NT2/D1 (cell line): ENCODE measurements around the gene FNBP1L.

ENCODE experiments used
- DNase-seq: peaks from one replicate; pipeline ENCODE4 v3.0.0-alpha.2; 2011; ENCODE audit warnings: low read depth, low spot score
- H3K27me3 ChIP-seq: 2 replicates; pipeline ENCODE4 v1.6.0; 2011; ENCODE audit warnings: mild to moderate bottlenecking; ENCODE audit not compliant: insufficient read length, insufficient read depth
- H3K36me3 ChIP-seq: 2 replicates; pipeline ENCODE4 v1.6.1; 2011; ENCODE audit warnings: mild to moderate bottlenecking, low read length, mixed read lengths; ENCODE audit not compliant: insufficient read depth, insufficient read length
- H3K4me1 ChIP-seq: 2 replicates; pipeline ENCODE4 v1.5.1; 2011; ENCODE audit not compliant: insufficient read depth, insufficient read length
- H3K4me3 ChIP-seq: 2 replicates; pipeline ENCODE4 v1.5.1; 2011; ENCODE audit warnings: low read depth; ENCODE audit not compliant: insufficient read length
- H3K9ac ChIP-seq: 2 replicates; pipeline ENCODE4 v1.6.0; 2011; ENCODE audit warnings: low read depth; ENCODE audit not compliant: insufficient read length
- H3K9me3 ChIP-seq: 2 replicates; pipeline ENCODE4 v1.5.1; 2011; ENCODE audit warnings: mild to moderate bottlenecking, low read length; ENCODE audit not compliant: insufficient read depth
- SUZ12 ChIP-seq: IDR thresholded peaks from 2 replicates; pipeline ENCODE4 v1.6.1; 2011; ENCODE audit not compliant: insufficient read length, insufficient read depth; ENCODE audit errors: extremely low read depth
- YY1 ChIP-seq: IDR thresholded peaks from 2 replicates; pipeline ENCODE4 v1.6.1; 2011; ENCODE audit not compliant: insufficient read length, insufficient read depth
- ZNF274 ChIP-seq: IDR thresholded peaks from 2 replicates; pipeline ENCODE4 v1.6.1; 2011; ENCODE audit warnings: mild to moderate bottlenecking, low read depth, low read length

FNBP1L gene

DNA sequence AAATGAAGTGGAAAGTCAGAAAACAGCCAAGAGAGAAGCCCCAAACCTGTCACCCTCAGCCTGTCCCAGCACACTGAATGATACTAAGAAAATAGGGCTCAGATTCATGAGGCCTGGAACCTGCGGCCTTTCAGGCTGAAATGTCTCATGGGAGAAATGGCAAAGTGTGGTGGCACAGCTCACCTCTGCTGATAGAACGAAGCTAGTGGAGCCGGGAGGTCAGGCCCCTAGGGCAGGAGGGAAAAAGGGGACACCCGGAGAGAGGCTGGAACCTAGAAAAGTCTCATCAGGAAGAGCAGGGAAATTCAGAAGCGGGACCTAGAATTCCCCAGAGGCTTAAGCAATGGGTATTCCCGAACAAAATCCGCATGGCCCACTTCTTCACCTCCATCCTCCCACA, 126.6 kb downstream of the FNBP1L start:
- Histone ChIP-seq H3K9ac (no peak overlapping the region), H3K4me1 (peaks cover 9% of the 10 kb centered on the region), H3K4me3 (no peak overlapping the region), H3K27me3 (no peaks in the 10 kb centered on the region), H3K36me3 (peaks cover 93% of the 10 kb centered on the region), H3K9me3 (no peaks in the 10 kb centered on the region)
- TF ChIP-seq SUZ12 (no peak), YY1 (no peak), ZNF274 (no peak)
- DNase-seq = no peak

DNA sequence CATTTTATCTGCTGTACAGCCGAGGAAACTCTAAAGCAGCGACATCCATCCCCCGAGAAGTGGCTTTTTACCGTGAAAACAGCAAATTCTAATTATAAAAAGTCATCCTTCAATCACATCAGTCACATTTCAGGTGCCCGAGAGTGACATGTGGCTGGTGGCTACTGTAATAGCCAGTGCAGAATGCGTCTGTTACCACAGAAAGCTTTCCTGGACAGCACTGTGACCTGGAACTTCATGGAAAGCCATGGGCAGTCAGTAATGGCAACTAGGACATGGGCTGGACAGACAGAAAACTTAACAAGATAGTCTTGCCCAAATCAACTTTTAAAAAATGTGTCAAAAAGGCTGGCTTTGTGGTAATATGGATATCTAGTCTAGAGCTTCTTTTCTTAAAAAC, 127.1 kb downstream of the FNBP1L start:
- DNase-seq = no peak
- no peak overlapping the region for H3K4me3 ChIP-seq
- H3K27me3 ChIP-seq = no peaks in the 10 kb centered on the region
- no peaks in the 10 kb centered on the region for H3K9me3 ChIP-seq
- peaks cover 90% of the 10 kb centered on the region for H3K36me3 ChIP-seq
- TF ChIP-seq YY1 (no peak), SUZ12 (no peak), ZNF274 (no peak)
- H3K4me1 ChIP-seq = peaks cover 14% of the 10 kb centered on the region
- H3K9ac ChIP-seq = no peak overlapping the region

DNA sequence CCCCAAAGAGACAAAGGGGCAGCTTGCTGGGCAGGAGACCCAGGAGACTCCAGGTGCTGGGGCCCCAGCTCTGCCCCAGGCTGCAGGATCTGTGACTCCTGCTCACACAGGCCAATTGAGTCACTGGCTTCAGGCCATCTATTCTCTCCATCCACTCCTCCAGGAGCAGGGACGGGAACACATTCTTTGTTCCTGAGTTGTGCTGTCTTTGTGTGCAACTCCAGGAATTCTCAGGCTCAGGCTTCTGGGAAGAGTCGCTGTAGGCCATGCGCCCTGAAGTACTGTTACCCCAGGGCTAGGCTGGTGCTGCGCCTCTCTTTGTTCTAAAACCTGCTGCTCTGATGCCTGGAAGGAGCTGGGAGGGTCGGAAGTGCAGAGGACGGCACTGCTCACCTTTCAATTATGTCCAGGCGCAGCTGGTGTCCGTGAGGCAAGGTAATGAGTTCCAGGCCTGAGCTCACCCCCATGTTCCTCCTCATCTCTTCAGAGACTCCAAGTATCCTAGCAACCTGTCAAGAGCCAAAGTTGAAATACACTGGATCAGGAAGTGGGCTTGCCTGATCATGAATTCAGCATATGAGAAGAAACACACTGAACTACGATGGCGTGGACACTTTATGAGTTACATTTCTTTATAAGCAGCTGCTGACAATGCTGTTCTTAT, 127.8 kb downstream of the FNBP1L start:
- Histone ChIP-seq H3K4me1 (peaks cover 15% of the 10 kb centered on the region), H3K9ac (peak overlapping the region; percentile 13), H3K4me3 (no peak overlapping the region), H3K27me3 (no peaks in the 10 kb centered on the region), H3K9me3 (no peaks in the 10 kb centered on the region), H3K36me3 (peaks cover 86% of the 10 kb centered on the region)
- TF ChIP-seq YY1 = no peak
- TF ChIP-seq ZNF274 = no peak
- DNase-seq = no peak

DNA sequence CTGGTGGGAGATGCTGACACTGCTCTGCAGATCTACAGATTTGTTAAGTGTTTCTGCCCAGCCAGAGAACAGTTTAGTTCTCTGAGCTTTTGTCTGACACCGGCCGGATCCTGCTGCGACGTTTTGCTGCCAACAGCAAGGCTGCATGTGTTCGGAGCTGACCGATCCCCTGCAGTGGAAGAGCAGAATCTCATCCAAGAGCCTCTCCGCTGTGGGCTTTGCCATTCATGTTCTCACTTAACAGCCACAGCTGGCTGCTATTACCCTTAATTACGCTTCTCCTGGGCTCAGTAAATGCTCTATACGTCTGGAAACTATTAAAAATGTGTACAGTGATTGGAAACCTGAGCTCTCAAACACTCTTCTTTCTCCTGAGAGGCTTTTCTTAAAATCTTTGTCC, 128.4 kb downstream of the FNBP1L start:
- Histone ChIP-seq H3K36me3 (peaks cover 88% of the 10 kb centered on the region), H3K4me3 (no peak overlapping the region), H3K27me3 (no peaks in the 10 kb centered on the region), H3K9me3 (no peaks in the 10 kb centered on the region), H3K9ac (no peak overlapping the region), H3K4me1 (peaks cover 15% of the 10 kb centered on the region)
- no peak for DNase-seq
- TF ChIP-seq YY1 = no peak
- TF ChIP-seq SUZ12 = no peak
- TF ChIP-seq ZNF274 = no peak

DNA sequence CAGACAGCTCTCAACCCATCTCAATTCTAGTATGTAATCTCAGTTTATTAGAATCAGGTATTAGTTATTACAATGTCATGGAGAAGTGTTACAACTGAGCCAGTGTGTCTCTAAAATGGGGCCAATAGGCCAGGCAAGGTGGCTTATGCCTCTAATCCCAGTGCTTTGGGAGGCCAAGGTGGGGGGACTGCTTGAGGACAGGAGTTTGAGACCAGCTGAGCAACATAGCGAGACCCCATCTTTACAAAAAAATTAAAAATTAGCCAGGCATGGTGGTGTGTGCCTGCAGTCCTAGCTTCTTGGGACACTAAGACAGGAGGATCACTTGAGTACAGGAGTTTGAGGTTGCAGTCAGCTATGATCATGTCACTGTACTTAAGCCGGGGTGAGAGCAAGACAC, 128.8 kb downstream of the FNBP1L start:
- TF ChIP-seq ZNF274 = no peak
- TF ChIP-seq YY1 = no peak
- no peak for TF ChIP-seq SUZ12
- no peak overlapping the region for H3K9ac ChIP-seq
- H3K36me3 ChIP-seq = peaks cover 88% of the 10 kb centered on the region
- no peaks in the 10 kb centered on the region for H3K27me3 ChIP-seq
- peaks cover 15% of the 10 kb centered on the region for H3K4me1 ChIP-seq
- no peak for DNase-seq
- H3K9me3 ChIP-seq = no peaks in the 10 kb centered on the region
- H3K4me3 ChIP-seq = no peak overlapping the region

DNA sequence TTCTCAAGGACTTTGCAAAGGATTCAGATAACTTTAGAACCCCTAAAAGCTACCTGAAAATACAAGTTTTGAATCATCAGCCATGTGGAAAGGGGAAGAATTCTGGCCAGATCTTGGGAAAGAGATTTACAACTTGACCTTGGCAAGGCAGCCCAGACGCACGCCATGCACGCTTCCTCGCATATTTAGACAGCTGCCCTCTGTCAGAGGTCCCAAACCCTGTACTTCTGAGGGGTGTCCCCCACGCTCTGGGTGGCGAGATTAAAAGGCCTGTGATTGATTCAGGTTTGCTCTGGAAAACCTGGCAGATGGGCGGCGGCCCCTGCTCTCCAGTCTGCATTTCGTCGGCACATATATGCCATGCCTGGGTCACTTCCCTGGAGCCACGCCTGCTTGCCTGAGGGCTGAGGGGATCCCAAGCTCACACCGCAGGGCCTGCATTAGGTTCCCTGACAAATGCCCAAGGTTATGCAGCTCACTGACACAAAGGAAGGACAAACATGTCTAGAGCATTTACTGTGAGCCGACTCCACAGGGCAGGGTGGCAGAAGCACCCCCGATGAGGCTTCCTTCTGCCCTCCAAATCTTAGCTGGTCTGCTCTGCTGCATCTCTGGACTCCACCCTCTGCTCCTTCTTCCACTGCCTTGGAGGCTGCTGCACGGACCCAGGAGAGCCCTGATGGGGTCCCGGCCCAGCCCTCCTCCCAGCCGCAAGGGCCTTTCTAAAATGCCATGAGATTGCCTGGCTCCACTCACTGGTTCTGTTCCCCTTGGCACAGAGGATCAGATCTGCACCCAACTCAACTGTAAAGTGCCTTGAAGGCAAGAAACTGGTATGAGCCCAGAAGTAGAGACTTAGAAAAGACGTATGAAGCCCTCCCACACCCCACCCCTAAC, 129.9 kb downstream of the FNBP1L start:
- Histone ChIP-seq H3K9ac (no peak overlapping the region), H3K27me3 (no peaks in the 10 kb centered on the region), H3K4me1 (peaks cover 12% of the 10 kb centered on the region), H3K9me3 (no peaks in the 10 kb centered on the region), H3K4me3 (no peak overlapping the region), H3K36me3 (peaks cover 88% of the 10 kb centered on the region)
- DNase-seq = no peak
- TF ChIP-seq SUZ12 = no peak
- no peak for TF ChIP-seq ZNF274
- no peak for TF ChIP-seq YY1

DNA sequence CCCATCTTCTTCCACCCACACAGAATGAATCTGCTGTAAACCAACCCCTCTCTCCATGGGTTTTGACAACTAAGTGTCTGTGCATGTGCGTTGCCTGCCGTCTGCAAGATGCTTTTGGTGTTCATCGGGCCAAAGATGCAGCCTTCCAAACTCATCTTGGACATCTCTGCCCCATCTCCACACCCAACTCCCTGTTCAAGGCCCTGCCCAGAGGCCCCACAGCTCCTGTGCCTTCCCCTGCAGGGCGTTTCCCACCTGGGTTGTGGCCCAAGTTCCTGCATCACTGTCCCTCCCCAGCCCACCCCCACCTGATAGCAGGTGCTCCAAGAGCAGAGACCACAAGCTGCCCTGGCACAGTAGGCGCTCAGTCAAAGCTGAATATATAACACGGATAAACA, 130.5 kb downstream of the FNBP1L start:
- Histone ChIP-seq H3K27me3 (no peaks in the 10 kb centered on the region), H3K9ac (no peak overlapping the region), H3K36me3 (peaks cover 90% of the 10 kb centered on the region), H3K4me1 (peaks cover 11% of the 10 kb centered on the region), H3K4me3 (no peak overlapping the region), H3K9me3 (no peaks in the 10 kb centered on the region)
- DNase-seq = no peak
- TF ChIP-seq YY1 = no peak
- TF ChIP-seq SUZ12 = no peak
- no peak for TF ChIP-seq ZNF274
